ENCODE data around the gene FUS. TPM values are rescaled to one million over a fixed set of nuclear protein-coding genes. Genes with fewer than 3 reads are reported as not detected.

The FUS gene
- total and polyA plus RNA-seq, 2 of the 13 experiments (the other 11 are each of a cell fraction or from before 2014, with no cell fraction given), result 68.1 to 168 TPM

GRCh38 chr16:31198207-31198882 is 18.4 kb downstream of the FUS start:
- no TSS peak for BruUV-seq (replicated peaks)
- DNase-seq (ENCODE audit: low spot score) (no peak), FAIRE-seq (no peak), ATAC-seq (no peak)
- no peak overlapping the region for H2AFZ ChIP-seq (ENCODE audit: low read length)
- H4K20me1 ChIP-seq (ENCODE audit: insufficient read depth, low read length), result peaks cover 7% of the 10 kb centered on the region
- CTCF ChIA-PET (ENCODE audit: low intra/inter-chr PET ratio, low total read pairs), result no interaction called here
- no peak overlapping the region for H3K27ac ChIP-seq (ENCODE audit: extremely low read length, insufficient read depth, low read length)
- in situ Hi-C loops (cut with HindIII; ENCODE audit: extremely low pct_ligation_motif_present, low pct_unique_long_range_greater_than_20kb), result no loop called here
- TF ChIP-seq RBM22 (optimal IDR thresholded peaks at IDR 0.05; ENCODE audit: low read length), result peak; percentile 26
- TF ChIP-seq POLR2A (IDR thresholded peaks at IDR 0.05; ENCODE audit: insufficient read depth in 1 of 2, low read depth in 2 of 2, low read length in 2 of 2), result peak in 1 of 2 experiments; percentile 33; a peak in 3 of 4 replicates
- TF ChIP-seq POLR2G (IDR thresholded peaks at IDR 0.05; ENCODE audit: low read depth, low read length), result peak; percentile 58; the same call in 1 of the 2 replicates
- no peak for TF ChIP-seq ZNF33A (CRISPR knock-in tag; IDR thresholded peaks at IDR 0.05; ENCODE audit: borderline replicate concordance)
- no peak for TF ChIP-seq PITX1 (CRISPR knock-in tag; IDR thresholded peaks at IDR 0.05)
- peak; percentile 50 for TF ChIP-seq AGO2 (optimal IDR thresholded peaks at IDR 0.05; ENCODE audit: low read depth, low read length)
- no peaks in the 10 kb centered on the region for H3K9me3 ChIP-seq (ENCODE audit: low read length)
- H3K79me2 ChIP-seq (ENCODE audit: insufficient read depth, low read length), result no peaks in the 10 kb centered on the region
- POLR2A ChIA-PET, result interaction anchor here (0.7 to 4.0 kb wide), 6 partner anchors 8 to 18 kb away, joined by 3 to 34 read pairs (median 4); partner anchors contain the start of gene FUS
- intact Hi-C loops (cut with micrococcal nuclease; ENCODE audit: unreplicated experiment), result no loop called here
- 98% methylated on average over 7 of the region's 7 CpGs for WGBS (ENCODE audit: low lambda C conversion rate)
- H3K36me3 ChIP-seq (replicated peaks in 1 of 2; ENCODE audit: control insufficient read depth in 1 of 2, insufficient read depth in 2 of 2, low read length in 2 of 2), result peaks cover 8 to 25% of the 10 kb centered on the region in 2 experiments
- peaks cover 38% of the 10 kb centered on the region for H3K4me1 ChIP-seq (ENCODE audit: insufficient read depth, low read length)
- H3K27me3 ChIP-seq (ENCODE audit: control insufficient read depth in 1 of 2, insufficient read depth in 2 of 2, low read length in 2 of 2), result peaks cover 0 to 11% of the 10 kb centered on the region in 2 experiments; a peak in 4 of 5 replicates
- H3K4me2 ChIP-seq (ENCODE audit: low read depth, low read length), result no peak overlapping the region
- H3K9ac ChIP-seq (ENCODE audit: insufficient read depth, low read depth, low read length), result no peak overlapping the region
- H3K4me3 ChIP-seq (replicated peaks in 1 of 3; ENCODE audit: insufficient read depth in 1 of 3, low read depth in 2 of 3, low read length in 3 of 3), result no peak overlapping the region

- no peak for DNase-seq (ENCODE audit: low spot score)
- FAIRE-seq, result no peak
- H3K36me3 ChIP-seq (replicated peaks in 1 of 2; ENCODE audit: control insufficient read depth in 1 of 2, insufficient read depth in 2 of 2, low read length in 2 of 2), result peaks cover 6 to 14% of the 10 kb centered on the region in 2 experiments
- no peak overlapping the region for H3K9ac ChIP-seq (ENCODE audit: insufficient read depth, low read depth, low read length)
- 95% methylated on average over 5 of the region's 5 CpGs for WGBS (ENCODE audit: low lambda C conversion rate)
- H3K79me2 ChIP-seq (ENCODE audit: insufficient read depth, low read length), result no peaks in the 10 kb centered on the region
- no peaks in the 10 kb centered on the region for H3K9me3 ChIP-seq (ENCODE audit: low read length)
- H3K27ac ChIP-seq (ENCODE audit: extremely low read length, insufficient read depth, low read length), result no peak overlapping the region
- no peak overlapping the region for H3K4me2 ChIP-seq (ENCODE audit: low read depth, low read length)
- H3K4me3 ChIP-seq (replicated peaks in 1 of 3; ENCODE audit: insufficient read depth in 1 of 3, low read depth in 2 of 3, low read length in 3 of 3), result no peak overlapping the region
- BruUV-seq (replicated peaks), result no TSS peak
- peak; percentile 0 for ATAC-seq
- H3K27me3 ChIP-seq (ENCODE audit: control insufficient read depth in 1 of 2, insufficient read depth in 2 of 2, low read length in 2 of 2), result peaks cover 0 to 19% of the 10 kb centered on the region in 2 experiments; a peak in 4 of 5 replicates
- H2AFZ ChIP-seq (ENCODE audit: low read length), result no peak overlapping the region
- intact Hi-C loops (cut with micrococcal nuclease; ENCODE audit: unreplicated experiment), result loop anchor here (5.0 kb wide), 1 partner anchor 243 kb away; the partner anchor contains the start of gene ZNF843
- ChIA-PET CTCF (ENCODE audit: low intra/inter-chr PET ratio, low total read pairs) (no interaction called here), POLR2A (interaction anchor here (0.7 to 4.0 kb wide), 3 partner anchors 9 to 177 kb away, joined by 3 to 34 read pairs (median 3); partner anchors contain the start of gene FUS)
- in situ Hi-C loops (cut with HindIII; ENCODE audit: extremely low pct_ligation_motif_present, low pct_unique_long_range_greater_than_20kb), result loop anchor here (25.0 kb wide), 2 partner anchors 238 to 663 kb away; partner anchors contain the start of genes COX6A2, ZNF267 and ZNF843
- peaks cover 7% of the 10 kb centered on the region for H4K20me1 ChIP-seq (ENCODE audit: insufficient read depth, low read length)
- peaks cover 42% of the 10 kb centered on the region for H3K4me1 ChIP-seq (ENCODE audit: insufficient read depth, low read length)
- peak; percentile 93 for TF ChIP-seq POLR2AphosphoS2 (IDR thresholded peaks at IDR 0.05; ENCODE audit: low read depth, low read length)
- TF ChIP-seq ZNF770 (CRISPR knock-in tag; IDR thresholded peaks at IDR 0.05), result peak; percentile 80
- TF ChIP-seq PAF1 (CRISPR knock-in tag; IDR thresholded peaks at IDR 0.05), result peak; percentile 87
- no peak for TF ChIP-seq NFKB2 (CRISPR knock-in tag; IDR thresholded peaks at IDR 0.05; ENCODE audit: borderline replicate concordance)
- no peak for TF ChIP-seq TSC22D2 (CRISPR knock-in tag; IDR thresholded peaks at IDR 0.05; ENCODE audit: borderline replicate concordance)
- TF ChIP-seq RAD21 (CRISPR knock-in tag; IDR thresholded peaks at IDR 0.05), result peak; percentile 7; the same call in 1 of the 2 replicates
- peak; percentile 52 to 54; a peak in 3 of 4 replicates for TF ChIP-seq POLR2A (IDR thresholded peaks at IDR 0.05; ENCODE audit: insufficient read depth in 1 of 2, low read depth in 2 of 2, low read length in 2 of 2)
- 0 out of 2 replicates have a peak, but pooled peaks have one; percentile 10 for TF ChIP-seq RBFOX2 (IDR thresholded peaks at IDR 0.05; ENCODE audit: low read depth, low read length)
Observed at GRCh38 chr16:31199430-31200041, 19.6 kb downstream of the FUS start.

All from HepG2 (cell line).